Pancreas (tissue), 10 donors: ENCODE data around the gene NAV1. TPM values are rescaled to one million over a fixed set of nuclear protein-coding genes. Genes with fewer than 3 reads are reported as not detected.
"Not testable (repeated sequence)": the region's sequence is repeated elsewhere in the genome, so short reads cannot be mapped to it uniquely, and the experiment has no call there.

ENCODE experiments used
- ATAC-seq, 4 donors: fragments of 200-7000 bp; cut with Tn5 transposase; one replicate each; pipeline versions ENCODE4 v1.8.0 to v1.9.1; 2020; ENCODE audit warnings: mild to moderate bottlenecking in 4 of 4, moderate library complexity in 4 of 4
- DNase-seq, 6 donors: peaks; one replicate each; pipeline ENCODE4 v3.0.0-alpha.2; 2020
- FAIRE-seq: peaks from 2 replicates; lab custom pipeline; 2012; peaks lifted over from hg19 to GRCh38; lab: Jason Lieb, UNC
- H3K27ac ChIP-seq, 4 donors: fragments of 200-600 bp; sonication (generic); 1 replicate in 3 of 4; 2 replicates in 1 of 4; pipeline versions ENCODE4 v1.5.0 to v1.8.0; 2020
- H3K27me3 ChIP-seq, 4 donors: fragments of 200-600 bp; one replicate each; pipeline ENCODE4 v1.8.0; 2021
- H3K36me3 ChIP-seq, 3 donors: fragments of 200-600 bp; sonication (generic) in 1 of 3; one replicate each; pipeline versions ENCODE4 v1.5.0 to v1.8.0; 2020 to 2021
- H3K4me1 ChIP-seq, 3 donors: fragments of 200-600 bp; one replicate each; pipeline ENCODE4 v1.8.0; 2021
- H3K4me3 ChIP-seq, 4 donors: fragments of 200-600 bp; sonication (generic) in 2 of 4; one replicate each; pipeline versions ENCODE4 v1.5.0 to v1.8.0; 2020 to 2021
- H3K9me3 ChIP-seq, 4 donors: fragments of 200-600 bp; one replicate each; pipeline ENCODE4 v1.8.0; 2021
- CTCF ChIP-seq, 4 donors: fragments of 200-600 bp; sonication (generic) in 3 of 4; IDR thresholded peaks; one replicate each; pipeline versions ENCODE4 v1.5.0 to v1.8.0; 2021; ENCODE audit warnings: antibody characterized with exemption in 4 of 4
- WGBS, 2 donors: extraction: QIAGEN DNeasy Blood & Tissue Kit; methylation state at CpG; one replicate each; pipeline ENCODE4 v1.1.7; 2013; 5-methylcytosine and 5-hydroxymethylcytosine counted together
- intact Hi-C, 3 donors: fragments of 100-400 bp; cut with DNase I; formaldehyde crosslinking; loops; one replicate each; pipeline versions ENCODE4 v1.11.1 to v1.14.2; 2022
- polyA plus RNA-seq, 2 donors: library from polyadenylated mRNA; stranded (reverse); fragments of 200-250 nt; gene quantifications; one replicate each; pipeline ENCODE4 v1.2.3, GENCODE V29; 2013
- total RNA-seq, 6 donors: library from RNA; stranded (reverse); fragmentation: NEBNext Ultra II Directional in 4 of 6; extraction: Animal tissue kit (Norgen Biotek cat#: 25700) in 4 of 6; gene quantifications; one replicate each; pipeline versions ENCODE4 v1.2.1 to v1.2.4, GENCODE V29; 2021 to 2023
- donor health status: healthy with polysubstance abuse.
- donor health status: DM: no; HTN: no; CAD: no; lungs with moderate emphysema.
- donor health status: DM: no; HTN: no; CAD: no.
- donor health status: control.
- donor health status: control.
- donor health status: Bipolar disorder and iron deficiency.
- donor health status: DM: yes; HTN: yes; CAD: no.
- donor health status: DM: no; HTN: no; CAD: no.
- donor health status: DM: no; HTN: no; CAD: no.
- donor health status: DM: yes; HTN: yes; CAD: no.

The NAV1 gene
- total and polyA plus RNA-seq, 8 donors: 5.6 to 13.6 (median 7.3) TPM

GRCh38 chr1:201573030-201573429, 34.1 kb downstream of the NAV1 start:
- no peak for TF ChIP-seq CTCF (IDR thresholded peaks at IDR 0.05)
- Histone ChIP-seq H3K4me3 (no peak overlapping the region), H3K27me3 (no peaks in the 10 kb centered on the region), H3K27ac (no peak overlapping the region), H3K4me1 (no peaks in the 10 kb centered on the region), H3K36me3 (no peaks in the 10 kb centered on the region), H3K9me3 (no peaks in the 10 kb centered on the region)
- WGBS, 2 donors: 62 to 66% methylated on average over 4 of the region's 4 CpGs
- ATAC-seq (no peak), DNase-seq (no peak), FAIRE-seq (no peak)
- intact Hi-C loops: no loop called here

- Histone ChIP-seq H3K27me3 (no peaks in the 10 kb centered on the region), H3K4me1 (no peaks in the 10 kb centered on the region), H3K4me3 (no peak overlapping the region), H3K27ac (no peak overlapping the region), H3K9me3 (no peaks in the 10 kb centered on the region), H3K36me3 (no peaks in the 10 kb centered on the region)
- FAIRE-seq (no peak), ATAC-seq (no peak), DNase-seq (no peak)
- TF ChIP-seq CTCF (IDR thresholded peaks at IDR 0.05): no peak
- 74 to 82% methylated on average over 6 of the region's 6 CpGs for WGBS, 2 donors
- intact Hi-C loops: no loop called here
Measured at GRCh38 chr1:201573923-201574322, 35.0 kb downstream of the NAV1 start.

GRCh38 chr1:201575912-201576311, 37.0 kb downstream of the NAV1 start:
- H3K4me3 ChIP-seq: no peak overlapping the region
- no peaks in the 10 kb centered on the region for H3K27me3 ChIP-seq
- no peak for FAIRE-seq
- TF ChIP-seq CTCF (IDR thresholded peaks at IDR 0.05): no peak
- no peaks in the 10 kb centered on the region for H3K9me3 ChIP-seq
- intact Hi-C loops: no loop called here
- no peaks in the 10 kb centered on the region for H3K36me3 ChIP-seq
- DNase-seq: no peak
- no peak overlapping the region for H3K27ac ChIP-seq
- WGBS, 2 donors: 75 to 80% methylated on average over 3 of the region's 3 CpGs
- ATAC-seq: no peak
- H3K4me1 ChIP-seq: no peaks in the 10 kb centered on the region

- H3K4me3 ChIP-seq: no peak overlapping the region
- TF ChIP-seq CTCF (IDR thresholded peaks at IDR 0.05): no peak
- H3K36me3 ChIP-seq: no peaks in the 10 kb centered on the region
- H3K27ac ChIP-seq: no peak overlapping the region
- no peaks in the 10 kb centered on the region for H3K4me1 ChIP-seq
- DNase-seq (no peak), ATAC-seq (no peak), FAIRE-seq (no peak)
- intact Hi-C loops: no loop called here
- no peaks in the 10 kb centered on the region for H3K9me3 ChIP-seq
- no peaks in the 10 kb centered on the region for H3K27me3 ChIP-seq
Measured at GRCh38 chr1:201576914-201577313, 38.0 kb downstream of the NAV1 start.

GRCh38 chr1:201578008-201578888, 39.3 kb downstream of the NAV1 start:
- TF ChIP-seq CTCF (IDR thresholded peaks at IDR 0.05): no peak
- ATAC-seq (no peak), DNase-seq (no peak), FAIRE-seq (no peak)
- intact Hi-C loops: no loop called here
- no peaks in the 10 kb centered on the region for H3K4me1 ChIP-seq
- WGBS, 2 donors: 88% methylated on average over 5 of the region's 5 CpGs
- no peaks in the 10 kb centered on the region for H3K27me3 ChIP-seq
- H3K4me3 ChIP-seq: no peak overlapping the region
- no peaks in the 10 kb centered on the region for H3K9me3 ChIP-seq
- H3K36me3 ChIP-seq: no peaks in the 10 kb centered on the region
- H3K27ac ChIP-seq: no peak overlapping the region

- H3K27me3 ChIP-seq, H3K4me3 ChIP-seq, ATAC-seq, FAIRE-seq, H3K4me1 ChIP-seq, H3K36me3 ChIP-seq, H3K9me3 ChIP-seq, intact Hi-C loops, H3K27ac ChIP-seq: not testable (repeated sequence)
- DNase-seq: peak in 1 of 6 donors; percentile 30
- 93 to 97% methylated on average over 12 of the region's 12 CpGs for WGBS, 2 donors
Measured at GRCh38 chr1:201581371-201581770, 42.4 kb downstream of the NAV1 start.
